ENCODE measurements around the gene PHF13.

DNA sequence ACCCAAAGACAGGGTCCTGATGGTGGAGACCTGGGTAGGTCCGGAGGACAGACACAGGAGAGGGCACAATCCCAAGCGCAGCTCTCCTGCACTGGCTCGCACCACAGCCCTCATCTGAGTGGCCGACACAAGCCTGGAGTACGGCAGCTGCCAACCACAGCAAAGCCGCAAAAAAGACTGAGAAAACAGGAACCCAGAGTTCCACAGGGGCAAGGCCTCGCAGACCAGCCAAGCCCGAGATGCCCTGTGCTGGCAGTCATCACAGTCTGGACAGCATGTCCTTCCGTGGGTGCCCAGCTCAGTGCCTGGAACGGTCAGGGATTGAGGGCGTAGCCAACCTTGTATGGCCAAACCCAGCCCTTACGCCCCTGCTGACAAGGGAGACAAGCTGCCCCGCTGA is 22.3 kb upstream of the PHF13 start:
- TF ChIP-seq, protein P1, sequence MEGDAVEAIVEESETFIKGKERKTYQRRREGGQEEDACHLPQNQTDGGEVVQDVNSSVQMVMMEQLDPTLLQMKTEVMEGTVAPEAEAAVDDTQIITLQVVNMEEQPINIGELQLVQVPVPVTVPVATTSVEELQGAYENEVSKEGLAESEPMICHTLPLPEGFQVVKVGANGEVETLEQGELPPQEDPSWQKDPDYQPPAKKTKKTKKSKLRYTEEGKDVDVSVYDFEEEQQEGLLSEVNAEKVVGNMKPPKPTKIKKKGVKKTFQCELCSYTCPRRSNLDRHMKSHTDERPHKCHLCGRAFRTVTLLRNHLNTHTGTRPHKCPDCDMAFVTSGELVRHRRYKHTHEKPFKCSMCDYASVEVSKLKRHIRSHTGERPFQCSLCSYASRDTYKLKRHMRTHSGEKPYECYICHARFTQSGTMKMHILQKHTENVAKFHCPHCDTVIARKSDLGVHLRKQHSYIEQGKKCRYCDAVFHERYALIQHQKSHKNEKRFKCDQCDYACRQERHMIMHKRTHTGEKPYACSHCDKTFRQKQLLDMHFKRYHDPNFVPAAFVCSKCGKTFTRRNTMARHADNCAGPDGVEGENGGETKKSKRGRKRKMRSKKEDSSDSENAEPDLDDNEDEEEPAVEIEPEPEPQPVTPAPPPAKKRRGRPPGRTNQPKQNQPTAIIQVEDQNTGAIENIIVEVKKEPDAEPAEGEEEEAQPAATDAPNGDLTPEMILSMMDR (IDR thresholded peaks at IDR 0.05) = no peak
- TF ChIP-seq POLR2A (IDR thresholded peaks at IDR 0.05) = no peak

All from heart left ventricle (tissue), 13 donors.